CD14-positive monocyte (primary cell): Measurements from ENCODE around the gene MCRIP2. TPM values are rescaled to one million over a fixed set of nuclear protein-coding genes. Genes with fewer than 3 reads are reported as not detected.

ENCODE experiments used
- DNase-seq, 3 donors: peaks; one replicate each; pipeline ENCODE4 v3.0.0-alpha.2; 2011 to 2022
- H2AFZ ChIP-seq: 2 replicates; pipeline ENCODE4 v1.6.0; 2012; ENCODE audit warnings: mild to moderate bottlenecking, low read depth, low read length, inconsistent platforms; ENCODE audit not compliant: insufficient read depth, poor library complexity, severe bottlenecking
- H3K27ac ChIP-seq, 2 donors: 1 replicate in 1 of 2; 2 replicates in 1 of 2; pipeline ENCODE4 v1.5.1; 2012 to 2013; ENCODE audit warnings: low read length in 2 of 2, control low read depth in 1 of 2, inconsistent platforms in 1 of 2, low read depth in 1 of 2, mild to moderate bottlenecking in 1 of 2
- H3K27me3 ChIP-seq, 2 donors: one replicate each; pipeline versions ENCODE4 v1.6.0 to v1.6.1; 2011 to 2013; ENCODE audit warnings: low read length in 2 of 2; ENCODE audit not compliant: control insufficient read depth in 2 of 2, insufficient read depth in 2 of 2
- H3K36me3 ChIP-seq, 2 donors: replicated peaks in 1 of 2; 1 replicate in 1 of 2; 2 replicates in 1 of 2; pipeline versions ENCODE4 v1.5.1 to v1.6.1; 2012 to 2013; ENCODE audit warnings: low read length in 2 of 2, control low read depth in 1 of 2, inconsistent platforms in 1 of 2, mild to moderate bottlenecking in 1 of 2; ENCODE audit not compliant: insufficient read depth in 2 of 2, control insufficient read depth in 1 of 2
- H3K4me1 ChIP-seq, 2 donors: 1 replicate in 1 of 2; 2 replicates in 1 of 2; pipeline versions ENCODE4 v1.5.1 to v1.6.1; 2012 to 2013; ENCODE audit warnings: low read length in 2 of 2, control low read depth in 1 of 2, inconsistent platforms in 1 of 2, mild to moderate bottlenecking in 1 of 2, moderate library complexity in 1 of 2; ENCODE audit not compliant: insufficient read depth in 2 of 2, control insufficient read depth in 1 of 2
- H3K4me2 ChIP-seq: replicated peaks from 2 replicates; pipeline ENCODE3; 2012; ENCODE audit warnings: low read length, moderate library complexity, mild to moderate bottlenecking; ENCODE audit not compliant: poor library complexity, severe bottlenecking; ENCODE audit errors: extremely low read depth
- H3K4me3 ChIP-seq, 3 experiments: fragments of 200-600 bp in 1 of 3; sonication (generic) in 1 of 3; replicated peaks in 1 of 3; 1 replicate in 2 of 3; 2 replicates in 1 of 3; pipeline ENCODE4 v1.5.1; 2011 to 2013; ENCODE audit warnings: low read length in 3 of 3, mild to moderate bottlenecking in 3 of 3, control low read depth in 2 of 3, low read depth in 2 of 3, inconsistent platforms in 1 of 3, moderate library complexity in 1 of 3
- H3K79me2 ChIP-seq: 2 replicates; pipeline ENCODE4 v1.6.0; 2012; ENCODE audit warnings: mild to moderate bottlenecking, control low read depth, inconsistent platforms, low read length, moderate library complexity; ENCODE audit not compliant: insufficient read depth
- H3K9ac ChIP-seq: 2 replicates; pipeline ENCODE4 v1.6.0; 2017; ENCODE audit warnings: low read length, mild to moderate bottlenecking; ENCODE audit not compliant: insufficient read depth, poor library complexity, severe bottlenecking
- H3K9me3 ChIP-seq, 2 donors: replicated peaks in 1 of 2; 1 replicate in 1 of 2; 2 replicates in 1 of 2; pipeline versions ENCODE4 v1.5.1 to v1.6.1; 2012 to 2013; ENCODE audit warnings: low read length in 2 of 2, control low read depth in 1 of 2; ENCODE audit not compliant: control insufficient read depth in 1 of 2, insufficient read depth in 1 of 2
- H4K20me1 ChIP-seq: 2 replicates; pipeline ENCODE4 v1.6.0; 2012; ENCODE audit warnings: mild to moderate bottlenecking, low read length, control low read depth, moderate library complexity; ENCODE audit not compliant: insufficient read depth
- H3K27ac Mint-ChIP-seq, 7 donors: one replicate each; pipeline ENCODE4 v1.8.0; 2020; ENCODE audit warnings: mild to moderate bottlenecking in 7 of 7, mixed read lengths in 7 of 7, moderate library complexity in 6 of 7, inconsistent platforms in 2 of 7
- H3K27me3 Mint-ChIP-seq, 3 donors: one replicate each; pipeline ENCODE4 v1.8.0; 2021 to 2022; ENCODE audit warnings: low read depth in 3 of 3, mild to moderate bottlenecking in 3 of 3, mixed read lengths in 3 of 3, moderate library complexity in 3 of 3, inconsistent platforms in 1 of 3
- H3K36me3 Mint-ChIP-seq, 2 donors: one replicate each; pipeline ENCODE4 v1.8.0; 2020; ENCODE audit warnings: mixed read lengths in 2 of 2, inconsistent platforms in 1 of 2, mild to moderate bottlenecking in 1 of 2
- H3K4me1 Mint-ChIP-seq: one replicate; pipeline ENCODE4 v1.8.0; 2020; ENCODE audit warnings: mild to moderate bottlenecking, mixed read lengths
- H3K4me3 Mint-ChIP-seq, 2 donors: one replicate each; pipeline ENCODE4 v1.8.0; 2020; ENCODE audit warnings: mild to moderate bottlenecking in 2 of 2, mixed read lengths in 2 of 2, moderate library complexity in 1 of 2
- H3K9me3 Mint-ChIP-seq, 7 donors: one replicate each; pipeline ENCODE4 v1.8.0; 2020 to 2022; ENCODE audit warnings: mixed read lengths in 7 of 7, mild to moderate bottlenecking in 6 of 7, moderate library complexity in 6 of 7, inconsistent platforms in 2 of 7
- CTCF ChIP-seq: fragments of 200-600 bp; IDR thresholded peaks from one replicate; pipeline ENCODE4 v1.8.0; 2022; ENCODE audit warnings: antibody characterized with exemption, mild to moderate bottlenecking
- WGBS: methylation state at CpG from one replicate; pipeline ENCODE4 v1.1.5; 2013; ENCODE audit warnings: missing lambda C conversion rate; ENCODE audit not compliant: insufficient coverage; 5-methylcytosine and 5-hydroxymethylcytosine counted together
- intact Hi-C, 2 donors: fragments of 100-400 bp; cut with micrococcal nuclease; formaldehyde crosslinking; loops; one replicate each; pipeline versions ENCODE4 v1.15.0 to v1.15.1; 2023
- polyA plus RNA-seq, 3 donors: library from polyadenylated mRNA; depleted of rRNA in 1 of 3; unstranded in 2 of 3; stranded (reverse) in 1 of 3; fragments of 300-500 nt in 2 of 3; fragments of >200 nt in 1 of 3; fragmentation: Illumina TruSeq in 2 of 3; gene quantifications; 1 replicate in 2 of 3; 2 replicates in 1 of 3; pipeline ENCODE4 v1.2.3, GENCODE V29; 2012 to 2021

The MCRIP2 gene
- polyA plus RNA-seq, 3 donors: 23.7 to 65.6 (median 42.1) TPM

- Histone ChIP-seq H2AFZ (peak overlapping the region; percentile 94), H4K20me1 (peaks cover 31% of the 10 kb centered on the region), H3K4me1 (peaks cover 18 to 37% of the 10 kb centered on the region in 2 donors), H3K9ac (peak overlapping the region; percentile 85), H3K9me3 (no peaks in the 10 kb centered on the region), H3K27me3 (no peaks in the 10 kb centered on the region), H3K27ac (no peak overlapping the region), H3K4me2 (peak overlapping the region; percentile 85), H3K4me3 (peak overlapping the region; percentile 9 to 79 (median 36)), H3K36me3 (no peaks in the 10 kb centered on the region), H3K79me2 (peaks cover 10% of the 10 kb centered on the region)
- peaks cover 25% of the 10 kb centered on the region for H3K4me1 Mint-ChIP-seq
- H3K27ac Mint-ChIP-seq: no peak overlapping the region
- no peak for DNase-seq
- peaks cover 1 to 20% of the 10 kb centered on the region in 2 donors for H3K36me3 Mint-ChIP-seq
- H3K4me3 Mint-ChIP-seq: peak overlapping the region; percentile 59 to 68
- TF ChIP-seq CTCF: no peak
- WGBS: 2% methylated on average over 44 of the region's 44 CpGs
- intact Hi-C loops: loop anchor here in 1 of 2 donors (5.0 kb wide), 1 partner anchor 67 kb away; no protein-coding TSS in a partner anchor
- peaks cover 0 to 3% (median 0%) of the 10 kb centered on the region in 3 donors for H3K27me3 Mint-ChIP-seq
- peaks cover 0 to 2% (median 0%) of the 10 kb centered on the region in 7 donors for H3K9me3 Mint-ChIP-seq
These were observed 8.0 kb downstream of the MCRIP2 start for GRCh38 chr16:649631-650030.

- Histone ChIP-seq H3K36me3 (no peaks in the 10 kb centered on the region), H3K9me3 (no peaks in the 10 kb centered on the region), H3K4me2 (no peak overlapping the region), H3K9ac (no peak overlapping the region), H4K20me1 (peaks cover 14% of the 10 kb centered on the region), H3K27ac (no peak overlapping the region), H3K4me1 (peaks cover 18 to 33% of the 10 kb centered on the region in 2 donors), H2AFZ (no peak overlapping the region), H3K27me3 (no peaks in the 10 kb centered on the region), H3K79me2 (peaks cover 2% of the 10 kb centered on the region), H3K4me3 (no peak overlapping the region)
- peaks cover 0 to 15% of the 10 kb centered on the region in 2 donors for H3K36me3 Mint-ChIP-seq
- no peaks in the 10 kb centered on the region for H3K9me3 Mint-ChIP-seq
- TF ChIP-seq CTCF: no peak
- H3K27me3 Mint-ChIP-seq: peaks cover 0 to 3% (median 2%) of the 10 kb centered on the region in 3 donors
- WGBS: 92% methylated on average over 21 of the region's 22 CpGs
- intact Hi-C loops: loop anchor here in 1 of 2 donors (5.0 kb wide), 1 partner anchor 70 kb away; no protein-coding TSS in a partner anchor
- peaks cover 19% of the 10 kb centered on the region for H3K4me1 Mint-ChIP-seq
- H3K27ac Mint-ChIP-seq: no peak overlapping the region
- no peak overlapping the region for H3K4me3 Mint-ChIP-seq
- DNase-seq: no peak
These were observed 10.2 kb downstream of the MCRIP2 start for GRCh38 chr16:651844-652243.
